Hair follicular keratinocyte (primary cell): ENCODE measurements around the gene TTLL6. TPM values are rescaled to one million over a fixed set of nuclear protein-coding genes. Genes with fewer than 3 reads are reported as not detected.

Source experiments
- total RNA-seq: library from RNA; depleted of rRNA; stranded (reverse); fragments of >200 nt; gene quantifications from 2 replicates; pipeline ENCODE4 v1.2.3, GENCODE V29; 2015

TTLL6 gene
- total RNA-seq = not detected in 2 replicates

GRCh38 chr17:48816774-48817590 lies at the start of gene TTLL6:
TSS of gene TTLL6 (minus strand) at chr17:48817229. CDS start at chr17:48817072, 157 bp downstream.

GRCh38 chr17:48830840-48831548 lies 14.0 kb upstream of the TTLL6 start, which contains the start of gene CALCOCO2:
TSS of gene CALCOCO2 (plus strand) at chr17:48831035. CDS start at chr17:48841708, 10,673 bp downstream.

GRCh38 chr17:48728232-48729231 lies 88.5 kb downstream of the TTLL6 start, which contains the start of gene HOXB13:
TSS of gene HOXB13 (minus strand) at chr17:48728750. CDS start at chr17:48728593, 157 bp downstream.

GRCh38 chr17:48722915-48723422 lies 94.1 kb downstream of the TTLL6 start, which contains the start of gene PRAC2:
TSS of gene PRAC2 (plus strand) at chr17:48723185. CDS start at chr17:48724411, 1,226 bp downstream.

GRCh38 chr17:48722201-48722907 lies 94.7 kb downstream of the TTLL6 start, which contains the start of gene PRAC1:
TSS of gene PRAC1 (minus strand) at chr17:48722518. CDS start at chr17:48722392, 126 bp downstream.

Other genes with a start within 250 kb of the TTLL6 start
- not detected in 2 replicates for gene HOXB4, start 238.9 kb downstream of the TTLL6 start, total RNA-seq
- gene HOXB3, start 227.0 kb downstream of the TTLL6 start, total RNA-seq = 0.84 TPM in 1 of 2 replicates, not detected in the other
- gene HOXB5, start 223.4 kb downstream of the TTLL6 start, total RNA-seq = not detected in 2 replicates
- 0.08 TPM in 1 of 2 replicates, not detected in the other for gene HOXB6, start 212.2 kb downstream of the TTLL6 start, total RNA-seq
- 0.16 TPM in 1 of 2 replicates, not detected in the other for gene HOXB7, start 206.2 kb downstream of the TTLL6 start, total RNA-seq
- not detected in 2 replicates for gene HOXB8, start 201.9 kb downstream of the TTLL6 start, total RNA-seq
- gene HOXB9, start 190.9 kb downstream of the TTLL6 start, total RNA-seq = not detected in 2 replicates
- not detected in 2 replicates for gene PRAC1, start 94.7 kb downstream of the TTLL6 start, total RNA-seq
- gene PRAC2, start 94.0 kb downstream of the TTLL6 start, total RNA-seq = not detected in 2 replicates
- not detected in 2 replicates for gene HOXB13, start 88.5 kb downstream of the TTLL6 start, total RNA-seq
- 27.6 and 32.7 TPM in 2 replicates for gene CALCOCO2, start 13.8 kb upstream of the TTLL6 start, total RNA-seq
- 133 and 215 TPM in 2 replicates for gene ATP5MC1, start 75.6 kb upstream of the TTLL6 start, total RNA-seq
- 72.0 and 79.5 TPM in 2 replicates for gene UBE2Z, start 91.2 kb upstream of the TTLL6 start, total RNA-seq
- 92.3 and 99.6 TPM in 2 replicates for gene SNF8, start 127.6 kb upstream of the TTLL6 start, total RNA-seq
- not detected in 2 replicates for gene GIP, start 151.4 kb upstream of the TTLL6 start, total RNA-seq
- not detected in 2 replicates for gene IGF2BP1, start 180.2 kb upstream of the TTLL6 start, total RNA-seq